ENCODE data around the gene OTX2.

GRCh38 chr14:56805992-56806727 lies 4.1 kb downstream of the OTX2 start:
- no peak for TF ChIP-seq CTCF (IDR thresholded peaks at IDR 0.05)
- TF ChIP-seq EP300 (IDR thresholded peaks at IDR 0.05): no peak
- no peak for TF ChIP-seq POLR2AphosphoS5 (IDR thresholded peaks at IDR 0.05)
- no peak for TF ChIP-seq POLR2A (IDR thresholded peaks at IDR 0.05)

Measured in suprapubic skin (tissue), 4 donors.